H1 (cell line): Measurements from ENCODE around the gene HMGB1. TPM values are rescaled to one million over a fixed set of nuclear protein-coding genes. Genes with fewer than 3 reads are reported as not detected.

Experiments used
- CTCF ChIA-PET: fragments of 300-600 bp; sonication (Branson Sonifier 250); formaldehyde crosslinking; loops from one replicate; lab custom pipeline; 2021; ENCODE audit not compliant: partially characterized antibody; lab: Charles Lee
- POLR2A ChIA-PET: fragments of 300-600 bp; sonication (Branson Sonifier 250); formaldehyde crosslinking; loops from one replicate; lab custom pipeline; 2021; ENCODE audit warnings: inconsistent platforms; ENCODE audit not compliant: partially characterized antibody; lab: Charles Lee
- DNase-seq, 2 experiments: peaks; one replicate each; pipeline versions ENCODE4 v3.0.0 to v3.0.0-alpha.2; 2010 to 2022; ENCODE audit warnings: low spot score in 2 of 2, low read depth in 1 of 2, mixed read lengths in 1 of 2
- FAIRE-seq: peaks from 2 replicates; lab custom pipeline; 2011; peaks lifted over from hg19 to GRCh38; lab: Jason Lieb, UNC
- H2AFZ ChIP-seq: 2 replicates; pipeline ENCODE4 v1.8.1; 2012; ENCODE audit warnings: low read length, inconsistent platforms
- H2AK5ac ChIP-seq: 2 replicates; pipeline ENCODE4 v1.6.1; 2013; ENCODE audit warnings: low read depth, low read length
- H2BK120ac ChIP-seq: replicated peaks from 2 replicates; pipeline ENCODE3; 2013; ENCODE audit warnings: low read depth, low read length, inconsistent platforms
- H2BK12ac ChIP-seq: 2 replicates; pipeline ENCODE4 v1.6.1; 2013; ENCODE audit warnings: low read depth, low read length
- H2BK15ac ChIP-seq: 2 replicates; pipeline ENCODE4 v1.6.1; 2013; ENCODE audit warnings: low read length
- H2BK20ac ChIP-seq: 2 replicates; pipeline ENCODE4 v1.6.1; 2013; ENCODE audit warnings: low read length
- H2BK5ac ChIP-seq: 2 replicates; pipeline ENCODE4 v1.6.1; 2013; ENCODE audit warnings: low read depth, low read length
- H3K14ac ChIP-seq: 2 replicates; pipeline ENCODE4 v1.6.1; 2013; ENCODE audit warnings: inconsistent platforms; ENCODE audit not compliant: insufficient read length
- H3K18ac ChIP-seq: 2 replicates; pipeline ENCODE4 v1.6.1; 2013; ENCODE audit warnings: low read length; ENCODE audit errors: extremely low read depth
- H3K23ac ChIP-seq: 2 replicates; pipeline ENCODE4 v1.6.1; 2013; ENCODE audit warnings: inconsistent platforms; ENCODE audit not compliant: insufficient read length
- H3K23me2 ChIP-seq: 2 replicates; pipeline ENCODE4 v1.6.1; 2013; ENCODE audit warnings: low read depth, low read length
- H3K27ac ChIP-seq: 2 replicates; pipeline ENCODE4 v1.6.1; 2011; ENCODE audit warnings: low read depth, low read length, inconsistent platforms
- H3K27me3 ChIP-seq, 4 experiments: replicated peaks in 1 of 4; 1 replicate in 1 of 4; 2 replicates in 3 of 4; pipeline versions ENCODE4 v1.6.1 to v1.8.1; 2011 to 2013; ENCODE audit warnings: low read length in 3 of 4, mild to moderate bottlenecking in 3 of 4, inconsistent platforms in 2 of 4, mixed read lengths in 2 of 4, moderate library complexity in 1 of 4; ENCODE audit not compliant: control insufficient read depth in 3 of 4, insufficient read depth in 3 of 4; ENCODE audit errors: extremely low read depth in 1 of 4
- H3K36me3 ChIP-seq, 4 experiments: 2 replicates each; pipeline versions ENCODE4 v1.6.1 to v1.8.1; 2011 to 2013; ENCODE audit warnings: mild to moderate bottlenecking in 4 of 4, low read length in 3 of 4, moderate library complexity in 2 of 4, control low read depth in 1 of 4, inconsistent platforms in 1 of 4; ENCODE audit not compliant: insufficient read depth in 4 of 4, control insufficient read depth in 2 of 4
- H3K4ac ChIP-seq: replicated peaks from 2 replicates; pipeline ENCODE3; 2013; ENCODE audit warnings: low read length, low read depth, mixed read lengths, inconsistent platforms; ENCODE audit not compliant: insufficient read length
- H3K4me1 ChIP-seq, 4 experiments: replicated peaks in 1 of 4; 1 replicate in 1 of 4; 2 replicates in 3 of 4; pipeline versions ENCODE4 v1.6.1 to v1.8.1; 2011 to 2013; ENCODE audit warnings: low read length in 3 of 4, inconsistent platforms in 2 of 4, mixed read lengths in 1 of 4; ENCODE audit not compliant: insufficient read depth in 4 of 4, control insufficient read depth in 3 of 4
- H3K4me2 ChIP-seq, 2 experiments: 2 replicates each; pipeline versions ENCODE4 v1.6.1 to v1.8.1; 2011 to 2013; ENCODE audit warnings: low read depth in 2 of 2, low read length in 2 of 2, control low read depth in 1 of 2, inconsistent platforms in 1 of 2, mild to moderate bottlenecking in 1 of 2; ENCODE audit not compliant: insufficient read depth in 1 of 2
- H3K4me3 ChIP-seq, 4 experiments: fragments of 200-600, 300-600 bp in 1 of 4; sonication (generic), shearing (Covaris generic), sonication (Bioruptor Twin) in 1 of 4; 2 replicates each; pipeline versions ENCODE4 v1.5.1 to v1.8.1; 2011 to 2016; ENCODE audit warnings: low read length in 4 of 4, low read depth in 3 of 4, control low read depth in 2 of 4, inconsistent platforms in 2 of 4, mild to moderate bottlenecking in 2 of 4, mixed read lengths in 1 of 4, moderate library complexity in 1 of 4; ENCODE audit not compliant: insufficient read depth in 2 of 4; ENCODE audit errors: extremely low read depth in 1 of 4
- H3K56ac ChIP-seq: replicated peaks from 2 replicates; pipeline ENCODE3; 2013; ENCODE audit warnings: low read depth, mild to moderate bottlenecking, mixed read lengths, low read length, inconsistent platforms; ENCODE audit not compliant: insufficient read length
- H3K79me1 ChIP-seq: 2 replicates; pipeline ENCODE4 v1.6.1; 2013; ENCODE audit warnings: low read depth, low read length, control low read depth
- H3K79me2 ChIP-seq, 2 experiments: 2 replicates each; pipeline versions ENCODE4 v1.6.1 to v1.8.1; 2012 to 2013; ENCODE audit warnings: low read length in 2 of 2, mild to moderate bottlenecking in 2 of 2, inconsistent platforms in 1 of 2; ENCODE audit not compliant: insufficient read depth in 2 of 2, control insufficient read depth in 1 of 2
- H3K9ac ChIP-seq, 4 experiments: replicated peaks in 1 of 4; 1 replicate in 1 of 4; 2 replicates in 3 of 4; pipeline versions ENCODE4 v1.6.1 to v1.8.1; 2011 to 2013; ENCODE audit warnings: low read depth in 3 of 4, low read length in 3 of 4, control low read depth in 2 of 4, mild to moderate bottlenecking in 2 of 4, moderate library complexity in 2 of 4, inconsistent platforms in 1 of 4; ENCODE audit errors: extremely low read depth in 1 of 4
- H3K9me3 ChIP-seq, 2 experiments: 2 replicates each; pipeline versions ENCODE4 v1.6.1 to v1.8.1; 2012 to 2013; ENCODE audit warnings: mild to moderate bottlenecking in 2 of 2, moderate library complexity in 2 of 2, control low read depth in 1 of 2, inconsistent platforms in 1 of 2, low read depth in 1 of 2, low read length in 1 of 2, mixed read lengths in 1 of 2; ENCODE audit not compliant: insufficient read depth in 2 of 2
- H4K20me1 ChIP-seq, 2 experiments: replicated peaks in 1 of 2; 2 replicates each; pipeline versions ENCODE3 to v1.8.1; 2011 to 2013; ENCODE audit warnings: inconsistent platforms in 2 of 2, low read length in 2 of 2, mild to moderate bottlenecking in 1 of 2; ENCODE audit not compliant: insufficient read depth in 2 of 2, control insufficient read depth in 1 of 2
- H4K5ac ChIP-seq: 2 replicates; pipeline ENCODE4 v1.6.1; 2013; ENCODE audit warnings: low read length, low read depth, mixed read lengths, inconsistent platforms; ENCODE audit not compliant: insufficient read length
- H4K8ac ChIP-seq: 2 replicates; pipeline ENCODE4 v1.8.0; 2013; ENCODE audit warnings: mild to moderate bottlenecking, moderate library complexity, low read length, inconsistent platforms; ENCODE audit not compliant: insufficient read depth; ENCODE audit errors: extremely low read depth
- H4K91ac ChIP-seq: replicated peaks from 2 replicates; pipeline ENCODE3; 2013; ENCODE audit warnings: low read length, mixed read lengths, inconsistent platforms; ENCODE audit not compliant: insufficient read length
- KDM1A ChIP-seq: fragments of 200-600, 300-600 bp; sonication (generic); IDR thresholded peaks from 2 replicates; pipeline ENCODE4 v1.7.1; 2016; ENCODE audit warnings: mild to moderate bottlenecking, low read length, borderline replicate concordance
- SAP30 ChIP-seq: fragments of 300-600 bp; sonication (generic); IDR thresholded peaks from 2 replicates; pipeline ENCODE4 v1.7.1; 2012; ENCODE audit warnings: low read length, moderate library complexity, mild to moderate bottlenecking, inconsistent platforms; ENCODE audit not compliant: insufficient read depth, insufficient replicate concordance
- WGBS, 2 experiments: shearing (Covaris generic) in 1 of 2; methylation state at CpG; one replicate each; pipeline versions ENCODE4 v1.1.6 to v1.1.7; 2013 to 2015; ENCODE audit warnings: low lambda C conversion rate in 2 of 2, mixed read lengths in 2 of 2, inconsistent platforms in 1 of 2, low coverage in 1 of 2, missing lambda C conversion rate in 1 of 2; ENCODE audit not compliant: insufficient replicate concordance in 2 of 2, insufficient coverage in 1 of 2, insufficient read length in 1 of 2; ENCODE audit errors: extremely low coverage in 1 of 2, missing lambda C conversion rate in 1 of 2; 5-methylcytosine and 5-hydroxymethylcytosine counted together
- polyA plus RNA-seq, 7 experiments: library from polyadenylated mRNA; depleted of rRNA in 3 of 7; stranded (reverse) in 5 of 7; unstranded in 2 of 7; fragments of >200 nt in 5 of 7; fragments of 200-250 nt in 2 of 7; gene quantifications; 1 replicate in 5 of 7; 2 replicates in 1 of 7; 4 replicates in 1 of 7; pipeline versions ENCODE4 v1.2.1 to v1.2.3, GENCODE V29; 2011 to 2013; ENCODE audit warnings: missing spikeins in 2 of 7, mixed read lengths in 2 of 7
- total RNA-seq: library from RNA; stranded (reverse); fragmentation: NEBNext Ultra II Directional; extraction: Animal tissue kit (Norgen Biotek cat#: 25700); gene quantifications from 2 replicates; pipeline ENCODE4 v1.2.1, GENCODE V29; 2021

The HMGB1 gene
- total and polyA plus RNA-seq, 2 of the 8 experiments (the other 6 are each of a cell fraction or from before 2014, with no cell fraction given): 123 to 776 TPM

DNA sequence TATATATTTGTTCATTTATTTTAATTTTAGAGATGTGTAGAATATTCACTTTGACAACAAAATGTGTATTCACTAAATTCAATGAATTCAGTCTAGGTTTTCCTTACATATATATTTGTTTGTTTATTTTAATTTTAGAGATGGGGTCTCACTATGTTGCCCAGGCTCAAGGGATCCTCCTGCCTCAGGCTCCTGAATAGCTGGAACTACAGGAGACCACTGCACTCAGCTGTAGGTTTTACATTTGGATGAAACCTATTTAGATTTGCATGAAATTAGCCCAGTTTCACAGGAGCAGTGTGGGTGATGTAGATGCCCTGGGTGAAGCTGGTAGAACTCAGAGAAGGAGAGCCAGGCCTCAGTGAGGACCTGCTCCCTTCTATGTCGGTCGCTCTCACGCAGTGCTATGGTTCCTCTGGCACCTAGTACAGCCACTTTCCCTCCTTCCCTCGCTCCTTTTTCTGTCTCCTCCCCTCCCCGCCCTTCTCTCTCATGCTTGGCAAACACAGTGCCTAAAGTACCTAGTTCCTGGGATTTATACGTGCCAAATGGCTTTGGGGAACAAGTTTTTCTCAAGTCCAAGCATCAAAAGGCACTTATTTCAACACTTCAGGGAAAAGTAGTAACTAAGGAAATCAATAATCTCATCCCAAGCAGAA lies 14.7 kb upstream of the HMGB1 start:
- H3K4ac ChIP-seq: no peak overlapping the region
- DNase-seq (no peak), FAIRE-seq (no peak)
- no peak overlapping the region for H3K27ac ChIP-seq
- no peak overlapping the region for H3K56ac ChIP-seq
- H3K4me2 ChIP-seq: no peak overlapping the region
- H3K27me3 ChIP-seq: no peaks in the 10 kb centered on the region
- H3K79me2 ChIP-seq: no peaks in the 10 kb centered on the region
- ChIA-PET POLR2A (interaction anchor here (1.4 kb wide), 1 partner anchor 15 kb away, joined by 5 read pairs; the partner anchor contains the start of gene HMGB1), CTCF (interaction anchor here (1.8 kb wide), 1 partner anchor 348 kb away, joined by 6 read pairs; no protein-coding TSS in a partner anchor)
- H4K8ac ChIP-seq: no peak overlapping the region
- 74% methylated on average over 6 of the region's 6 CpGs; no CpG with 5 or more reads in 1 of the 2 experiments for WGBS, 2 experiments
- no peak overlapping the region for H2BK20ac ChIP-seq
- H3K4me3 ChIP-seq: no peak overlapping the region
- no peak overlapping the region for H2AK5ac ChIP-seq
- H2BK12ac ChIP-seq: peak overlapping the region; percentile 41; the same call in 1 of the 2 replicates
- H4K91ac ChIP-seq: no peak overlapping the region
- no peak for TF ChIP-seq SAP30
- TF ChIP-seq KDM1A: 0 out of 2 replicates have a peak, but pooled peaks have one; percentile 20
- H4K5ac ChIP-seq: no peak overlapping the region
- H3K14ac ChIP-seq: no peak overlapping the region
- H3K79me1 ChIP-seq: no peaks in the 10 kb centered on the region
- no peaks in the 10 kb centered on the region for H3K9me3 ChIP-seq
- no peak overlapping the region for H3K9ac ChIP-seq
- 0 out of 2 replicates have a peak overlapping the region, but pooled peaks have one; percentile 23 for H2BK15ac ChIP-seq
- no peak overlapping the region for H3K18ac ChIP-seq
- H3K23ac ChIP-seq: no peak overlapping the region
- no peaks in the 10 kb centered on the region for H4K20me1 ChIP-seq
- H3K4me1 ChIP-seq: peaks cover 0 to 11% (median 1%) of the 10 kb centered on the region in 4 experiments; a peak in 2 of 7 replicates
- H2BK5ac ChIP-seq: no peak overlapping the region
- H3K23me2 ChIP-seq: no peaks in the 10 kb centered on the region
- no peak overlapping the region for H2AFZ ChIP-seq
- no peaks in the 10 kb centered on the region for H3K36me3 ChIP-seq
- no peak overlapping the region for H2BK120ac ChIP-seq
